PC-3 (cell line): ENCODE results near the gene ARHGAP25. TPM values are rescaled to one million over a fixed set of nuclear protein-coding genes. Genes with fewer than 3 reads are reported as not detected.

Experiments
- ATAC-seq: fragments of 200-7000 bp; cut with Tn5 transposase; 2 replicates; pipeline ENCODE4 v1.9.1; 2020; ENCODE audit warnings: mild to moderate bottlenecking, moderate library complexity
- BruUV-seq: library from RNA; stranded (reverse); fragments of 400-500 nt; replicated peaks from 2 replicates; lab custom pipeline; 2021; lab: Mats Ljungman, UMichigan
- CTCF ChIA-PET: fragments of 300-600 bp; sonication (Branson Sonifier 250); formaldehyde crosslinking; loops from one replicate; lab custom pipeline; 2022; ENCODE audit warnings: antibody characterized with exemption; lab: Charles Lee
- POLR2A ChIA-PET: fragments of 300-600 bp; sonication (Branson Sonifier 250); formaldehyde crosslinking; loops from one replicate; lab custom pipeline; 2022; ENCODE audit warnings: antibody characterized with exemption; ENCODE audit not compliant: unreplicated experiment; lab: Charles Lee
- DNase-seq: peaks from one replicate; pipeline ENCODE4 v3.0.0-alpha.2; 2015
- H2AFZ ChIP-seq: fragments of 300-600 bp; sonication (generic); 2 replicates; pipeline ENCODE4 v1.6.0; 2016; ENCODE audit warnings: antibody characterized with exemption, low read length
- H3F3A ChIP-seq: fragments of 300-600 bp; sonication (generic); one replicate; pipeline ENCODE4 v1.6.0; 2017; ENCODE audit warnings: antibody characterized with exemption, low read length, control low read depth, mild to moderate bottlenecking; ENCODE audit not compliant: unreplicated experiment
- H3K27ac ChIP-seq: fragments of 300-600 bp; sonication (generic); 2 replicates; pipeline ENCODE4 v1.5.1; 2016; ENCODE audit warnings: mild to moderate bottlenecking, low read length
- H3K27me3 ChIP-seq: fragments of 300-600 bp; sonication (generic); 2 replicates; pipeline ENCODE4 v1.6.1; 2016; ENCODE audit warnings: low read length, mixed read lengths
- H3K36me3 ChIP-seq: fragments of 300-600 bp; sonication (generic); 2 replicates; pipeline ENCODE4 v1.6.1; 2016; ENCODE audit warnings: low read depth, mixed run types, low read length, mixed read lengths
- H3K4me1 ChIP-seq: fragments of 300-600 bp; sonication (generic); 2 replicates; pipeline ENCODE4 v1.5.1; 2016; ENCODE audit warnings: low read length; ENCODE audit not compliant: insufficient read depth
- H3K4me2 ChIP-seq: fragments of 300-600 bp; sonication (generic); 2 replicates; pipeline ENCODE4 v1.6.0; 2016; ENCODE audit warnings: low read length
- H3K4me3 ChIP-seq: fragments of 300-600 bp; sonication (generic); 2 replicates; pipeline ENCODE4 v1.5.1; 2016; ENCODE audit warnings: mild to moderate bottlenecking, low read length, mixed read lengths
- H3K79me2 ChIP-seq: fragments of 300-600 bp; sonication (generic); 2 replicates; pipeline ENCODE4 v1.6.1; 2017; ENCODE audit warnings: low read length, mixed read lengths
- H3K9ac ChIP-seq: fragments of 300-600 bp; sonication (generic); 2 replicates; pipeline ENCODE4 v1.6.0; 2016; ENCODE audit warnings: mild to moderate bottlenecking, low read length
- H3K9me2 ChIP-seq: fragments of 300-600 bp; sonication (generic); replicated peaks from 2 replicates; pipeline ENCODE4 v1.6.1; 2016; ENCODE audit warnings: mixed run types, low read length, mixed read lengths
- H3K9me3 ChIP-seq: fragments of 300-600 bp; sonication (generic); 2 replicates; pipeline ENCODE4 v1.6.1; 2016; ENCODE audit warnings: low read length, mixed read lengths
- H4K20me1 ChIP-seq: fragments of 300-600 bp; sonication (generic); 2 replicates; pipeline ENCODE4 v1.6.1; 2016; ENCODE audit warnings: low read length, mixed read lengths
- EZH2 ChIP-seq: fragments of 300-600 bp; sonication (generic); IDR thresholded peaks from one replicate; pipeline ENCODE4 v1.6.1; 2017; ENCODE audit warnings: antibody characterized with exemption, mild to moderate bottlenecking, low read length; ENCODE audit not compliant: unreplicated experiment
- EZH2phosphoT487 ChIP-seq: fragments of 300-600 bp; sonication (generic); IDR thresholded peaks from 2 replicates; pipeline ENCODE4 v1.6.1; 2018; ENCODE audit warnings: mild to moderate bottlenecking, antibody characterized with exemption, low read length, borderline replicate concordance
- intact Hi-C: fragments of 100-400 bp; cut with micrococcal nuclease; formaldehyde crosslinking; loops from 2 replicates; pipeline ENCODE4 v1.9.0; 2023
- total RNA-seq: library from RNA; depleted of rRNA; stranded (reverse); fragments of >200 nt; gene quantifications from 2 replicates; pipeline ENCODE4 v1.2.3, GENCODE V29; 2014
- TF ChIP-seq, protein P1 (sequence below): fragments of 300-600 bp; sonication (generic); conservative IDR thresholded peaks from 2 replicates; pipeline ENCODE4 v1.5.1; 2017; ENCODE audit warnings: antibody characterized with exemption, low read depth, mild to moderate bottlenecking, low read length

ARHGAP25 gene
- total RNA-seq, 1 experiment from 2014 or later = not detected

DNA sequence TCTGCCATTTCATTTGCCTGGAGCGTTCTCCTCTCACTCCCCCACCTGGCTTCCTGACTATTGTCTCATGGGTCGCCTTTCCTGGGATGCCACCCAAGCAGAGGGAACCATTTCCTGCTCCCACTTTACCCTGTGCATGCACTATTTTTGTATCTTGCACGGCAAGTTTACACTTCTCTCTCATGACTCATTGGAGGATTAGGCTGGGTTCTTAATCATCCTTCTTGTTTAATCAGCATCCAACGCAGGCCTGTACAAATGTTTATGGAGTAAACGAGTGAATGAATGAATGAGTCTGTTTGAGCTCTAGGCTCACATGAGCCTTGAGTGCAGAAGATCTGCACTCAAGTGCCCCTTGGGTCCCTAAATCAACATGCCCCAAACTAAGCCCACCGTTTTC, 3.8 kb upstream of the ARHGAP25 start:
- Histone ChIP-seq H2AFZ (no peak overlapping the region), H3K27me3 (no peaks in the 10 kb centered on the region), H3K4me3 (no peak overlapping the region), H4K20me1 (no peaks in the 10 kb centered on the region), H3K79me2 (no peaks in the 10 kb centered on the region), H3F3A (no peaks in the 10 kb centered on the region), H3K9me2 (no peaks in the 10 kb centered on the region), H3K9me3 (no peaks in the 10 kb centered on the region), H3K4me1 (peaks cover 31% of the 10 kb centered on the region), H3K9ac (no peak overlapping the region), H3K36me3 (no peaks in the 10 kb centered on the region), H3K4me2 (peak overlapping the region; percentile 56), H3K27ac (peak overlapping the region; percentile 55)
- CTCF ChIA-PET = interaction anchor here (1.0 kb wide), 1 partner anchor 21 kb away, joined by 4 read pairs; no protein-coding TSS in a partner anchor
- TF ChIP-seq, protein P1, sequence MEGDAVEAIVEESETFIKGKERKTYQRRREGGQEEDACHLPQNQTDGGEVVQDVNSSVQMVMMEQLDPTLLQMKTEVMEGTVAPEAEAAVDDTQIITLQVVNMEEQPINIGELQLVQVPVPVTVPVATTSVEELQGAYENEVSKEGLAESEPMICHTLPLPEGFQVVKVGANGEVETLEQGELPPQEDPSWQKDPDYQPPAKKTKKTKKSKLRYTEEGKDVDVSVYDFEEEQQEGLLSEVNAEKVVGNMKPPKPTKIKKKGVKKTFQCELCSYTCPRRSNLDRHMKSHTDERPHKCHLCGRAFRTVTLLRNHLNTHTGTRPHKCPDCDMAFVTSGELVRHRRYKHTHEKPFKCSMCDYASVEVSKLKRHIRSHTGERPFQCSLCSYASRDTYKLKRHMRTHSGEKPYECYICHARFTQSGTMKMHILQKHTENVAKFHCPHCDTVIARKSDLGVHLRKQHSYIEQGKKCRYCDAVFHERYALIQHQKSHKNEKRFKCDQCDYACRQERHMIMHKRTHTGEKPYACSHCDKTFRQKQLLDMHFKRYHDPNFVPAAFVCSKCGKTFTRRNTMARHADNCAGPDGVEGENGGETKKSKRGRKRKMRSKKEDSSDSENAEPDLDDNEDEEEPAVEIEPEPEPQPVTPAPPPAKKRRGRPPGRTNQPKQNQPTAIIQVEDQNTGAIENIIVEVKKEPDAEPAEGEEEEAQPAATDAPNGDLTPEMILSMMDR = no peak
- TF ChIP-seq EZH2 (no peak), EZH2phosphoT487 (no peak)
- intact Hi-C loops = no loop called here
- BruUV-seq = no TSS peak
- DNase-seq = peak; percentile 89
- ATAC-seq = peak; percentile 95
- POLR2A ChIA-PET = no interaction called here

DNA sequence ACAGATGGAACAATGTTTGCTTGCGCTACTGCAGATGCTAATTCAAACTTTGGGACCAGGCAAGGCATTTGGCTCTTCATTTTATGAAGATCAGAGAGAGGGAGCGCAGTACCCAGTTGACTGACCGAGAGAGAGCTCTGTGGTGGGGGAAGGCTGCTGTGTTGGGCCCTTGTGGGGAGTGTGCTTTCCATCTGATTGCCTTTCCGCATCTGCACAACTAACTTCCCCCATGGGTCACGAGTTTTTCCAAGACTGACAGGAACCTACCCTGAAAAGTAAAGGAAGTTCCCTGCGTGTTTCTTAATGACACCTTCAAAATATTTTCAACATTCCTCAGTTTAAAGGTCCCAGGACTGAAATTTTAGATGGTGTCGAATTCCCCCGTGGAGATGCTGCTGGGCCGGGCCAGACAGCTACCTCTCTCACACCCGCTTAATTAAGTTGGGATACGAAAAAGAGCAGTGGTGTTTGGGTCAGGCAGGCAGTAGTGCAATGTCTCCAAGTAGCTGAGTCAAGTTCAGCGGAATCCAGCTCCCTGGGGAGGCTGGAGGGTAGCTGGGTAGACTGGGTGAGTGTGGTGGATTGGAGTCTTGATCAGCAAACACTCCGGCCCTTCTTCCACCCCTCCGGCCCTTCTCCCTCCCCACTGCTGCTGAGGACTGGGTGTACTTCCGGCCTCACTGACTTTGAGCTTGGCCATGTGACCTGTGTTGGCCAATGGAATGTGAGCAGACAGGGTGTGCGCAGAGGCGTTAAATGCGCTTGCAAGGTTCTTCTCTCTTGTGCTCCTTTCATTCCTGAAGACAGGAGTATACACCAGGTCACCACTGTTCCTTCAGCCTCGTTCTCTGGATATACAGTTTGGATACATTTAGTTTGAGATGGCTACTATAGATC, 2.3 kb upstream of the ARHGAP25 start:
- Histone ChIP-seq H3K27ac (no peak overlapping the region), H3K9ac (no peak overlapping the region), H3K9me2 (no peaks in the 10 kb centered on the region), H3F3A (no peaks in the 10 kb centered on the region), H3K27me3 (no peaks in the 10 kb centered on the region), H3K36me3 (no peaks in the 10 kb centered on the region), H3K9me3 (no peaks in the 10 kb centered on the region), H3K4me1 (peaks cover 27% of the 10 kb centered on the region), H3K4me3 (no peak overlapping the region), H3K4me2 (no peak overlapping the region), H3K79me2 (no peaks in the 10 kb centered on the region), H4K20me1 (no peaks in the 10 kb centered on the region), H2AFZ (no peak overlapping the region)
- POLR2A ChIA-PET = interaction anchor here (0.6 kb wide), 1 partner anchor 245 kb away, joined by 3 read pairs; no protein-coding TSS in a partner anchor
- TF ChIP-seq EZH2phosphoT487 (no peak), EZH2 (no peak)
- TF ChIP-seq, protein P1 = no peak
- intact Hi-C loops = no loop called here
- no TSS peak for BruUV-seq
- ATAC-seq = no peak
- CTCF ChIA-PET = no interaction called here
- no peak for DNase-seq

DNA sequence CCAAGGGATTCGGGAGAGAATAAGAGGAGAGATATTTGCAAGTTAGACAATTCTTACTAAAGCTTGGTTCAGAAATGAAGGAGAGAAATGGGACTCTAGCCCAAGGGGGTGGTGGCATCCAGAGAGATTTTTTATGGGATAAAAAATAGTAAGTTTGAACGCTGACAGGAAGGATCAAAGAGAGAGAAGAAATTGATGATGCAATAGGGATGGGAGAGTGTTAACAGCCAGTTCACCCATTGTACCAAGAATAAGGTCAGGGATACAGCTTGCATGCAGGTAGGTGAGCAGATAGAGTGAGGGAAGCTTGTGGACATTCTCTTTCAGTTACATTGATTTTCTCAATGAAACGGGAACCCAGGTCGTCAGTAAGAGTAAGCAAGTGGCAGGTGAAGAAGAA, 1.2 kb upstream of the ARHGAP25 start:
- Histone ChIP-seq H3K36me3 (no peaks in the 10 kb centered on the region), H3K4me1 (peaks cover 20% of the 10 kb centered on the region), H3K4me2 (no peak overlapping the region), H3K27ac (no peak overlapping the region), H3F3A (no peaks in the 10 kb centered on the region), H2AFZ (no peak overlapping the region), H3K4me3 (no peak overlapping the region), H3K79me2 (no peaks in the 10 kb centered on the region), H4K20me1 (no peaks in the 10 kb centered on the region), H3K27me3 (no peaks in the 10 kb centered on the region), H3K9me3 (no peaks in the 10 kb centered on the region), H3K9ac (no peak overlapping the region), H3K9me2 (no peaks in the 10 kb centered on the region)
- no TSS peak for BruUV-seq
- TF ChIP-seq EZH2phosphoT487 (no peak), EZH2 (no peak)
- TF ChIP-seq, protein P1 = no peak
- intact Hi-C loops = no loop called here
- no peak for ATAC-seq
- ChIA-PET POLR2A (interaction anchor here (0.7 kb wide), 1 partner anchor 559 kb away, joined by 7 read pairs; no protein-coding TSS in a partner anchor), CTCF (no interaction called here)
- DNase-seq = no peak
